Kidney (tissue), 14 donors: ENCODE data around the gene FHIP2A. TPM values are rescaled to one million over a fixed set of nuclear protein-coding genes. Genes with fewer than 3 reads are reported as not detected.
"Not testable (repeated sequence)": the region's sequence is repeated elsewhere in the genome, so short reads cannot be mapped to it uniquely, and the experiment has no call there.

Experiments used
- DNase-seq, 5 donors: peaks; one replicate each; pipeline ENCODE4 v3.0.0-alpha.2; 2013 to 2020
- FAIRE-seq: peaks from 2 replicates; lab custom pipeline; 2012; peaks lifted over from hg19 to GRCh38; lab: Jason Lieb, UNC
- H3K27ac ChIP-seq, 2 donors: one replicate each; pipeline ENCODE4 v1.7.0; 2013; ENCODE audit warnings: low read depth in 2 of 2, low read length in 2 of 2, inconsistent platforms in 1 of 2
- H3K27me3 ChIP-seq: one replicate; pipeline ENCODE4 v1.7.1; 2013; ENCODE audit warnings: low read length, inconsistent platforms; ENCODE audit not compliant: control insufficient read depth, insufficient read depth
- H3K36me3 ChIP-seq, 3 donors: one replicate each; pipeline versions ENCODE4 v1.7.0 to v1.7.1; 2013; ENCODE audit warnings: low read length in 3 of 3, control low read depth in 1 of 3, inconsistent platforms in 1 of 3; ENCODE audit not compliant: insufficient read depth in 3 of 3, control insufficient read depth in 2 of 3
- H3K4me1 ChIP-seq, 3 donors: one replicate each; pipeline versions ENCODE4 v1.7.0 to v1.7.1; 2013; ENCODE audit warnings: low read length in 3 of 3, inconsistent platforms in 1 of 3, low read depth in 1 of 3; ENCODE audit not compliant: control insufficient read depth in 2 of 3, insufficient read depth in 2 of 3
- H3K4me3 ChIP-seq, 3 donors: one replicate each; pipeline versions ENCODE4 v1.7.0 to v1.8.1; 2013; ENCODE audit warnings: low read length in 3 of 3, control low read depth in 1 of 3, inconsistent platforms in 1 of 3
- H3K9ac ChIP-seq, 3 donors: one replicate each; pipeline versions ENCODE4 v1.7.0 to v1.7.1; 2013; ENCODE audit warnings: low read length in 3 of 3, control low read depth in 1 of 3, inconsistent platforms in 1 of 3
- H3K9me3 ChIP-seq, 3 donors: one replicate each; pipeline versions ENCODE4 v1.7.0 to v1.7.1; 2013; ENCODE audit warnings: low read length in 3 of 3, control low read depth in 1 of 3, inconsistent platforms in 1 of 3; ENCODE audit not compliant: control insufficient read depth in 2 of 3, insufficient read depth in 1 of 3
- CTCF ChIP-seq: IDR thresholded peaks from 3 replicates; pipeline ENCODE4 v1.5.1; 2012; ENCODE audit warnings: mild to moderate bottlenecking, moderate library complexity, borderline replicate concordance; ENCODE audit not compliant: insufficient read depth; ENCODE audit errors: extremely low read depth
- intact Hi-C: fragments of 100-400 bp; cut with DNase I; formaldehyde crosslinking; loops from one replicate; pipeline ENCODE4 v1.11.1; 2022
- polyA plus RNA-seq: library from polyadenylated mRNA; stranded (reverse); fragments of 350-450 nt; fragmentation: Illumina TruSeq; extraction: RNeasy Lipid Tissue Mini Kit (QIAGEN cat#74804); gene quantifications from one replicate; pipeline ENCODE4 v1.2.3, GENCODE V29; 2014; ENCODE audit warnings: low read depth, low replicate concordance; ENCODE audit not compliant: insufficient read depth
- total RNA-seq: library from RNA; stranded (reverse); fragmentation: NEBNext Ultra II Directional; extraction: Animal tissue kit (Norgen Biotek cat#: 25700); gene quantifications from one replicate; pipeline ENCODE4 v1.2.1, GENCODE V29; 2021
- donor health status: control.
- donor health status: control.
- donor health status: control.
- donor health status: control.
- donor health status: control.
- donor health status: DM: yes; HTN: yes; CAD: no.
- donor health status: Normal renal cell carcinoma (clear cell type).

FHIP2A gene
- total and polyA plus RNA-seq, 2 donors from 2014 or later, result 5.2 to 26.2 TPM

- H3K27me3 ChIP-seq, result no peaks in the 10 kb centered on the region
- H3K9me3 ChIP-seq, result no peaks in the 10 kb centered on the region
- FAIRE-seq (no peak), DNase-seq (peak in 1 of 5 donors; percentile 46)
- no peak overlapping the region for H3K9ac ChIP-seq
- intact Hi-C loops, result no loop called here
- H3K27ac ChIP-seq, result no peak overlapping the region
- no peak overlapping the region for H3K4me3 ChIP-seq
- no peak for TF ChIP-seq CTCF
- no peaks in the 10 kb centered on the region for H3K4me1 ChIP-seq
- H3K36me3 ChIP-seq, result peaks cover 10 to 22% (median 19%) of the 10 kb centered on the region in 3 donors
These were observed 34.4 kb downstream of the FHIP2A start for GRCh38 chr10:114855776-114856543.

DNA sequence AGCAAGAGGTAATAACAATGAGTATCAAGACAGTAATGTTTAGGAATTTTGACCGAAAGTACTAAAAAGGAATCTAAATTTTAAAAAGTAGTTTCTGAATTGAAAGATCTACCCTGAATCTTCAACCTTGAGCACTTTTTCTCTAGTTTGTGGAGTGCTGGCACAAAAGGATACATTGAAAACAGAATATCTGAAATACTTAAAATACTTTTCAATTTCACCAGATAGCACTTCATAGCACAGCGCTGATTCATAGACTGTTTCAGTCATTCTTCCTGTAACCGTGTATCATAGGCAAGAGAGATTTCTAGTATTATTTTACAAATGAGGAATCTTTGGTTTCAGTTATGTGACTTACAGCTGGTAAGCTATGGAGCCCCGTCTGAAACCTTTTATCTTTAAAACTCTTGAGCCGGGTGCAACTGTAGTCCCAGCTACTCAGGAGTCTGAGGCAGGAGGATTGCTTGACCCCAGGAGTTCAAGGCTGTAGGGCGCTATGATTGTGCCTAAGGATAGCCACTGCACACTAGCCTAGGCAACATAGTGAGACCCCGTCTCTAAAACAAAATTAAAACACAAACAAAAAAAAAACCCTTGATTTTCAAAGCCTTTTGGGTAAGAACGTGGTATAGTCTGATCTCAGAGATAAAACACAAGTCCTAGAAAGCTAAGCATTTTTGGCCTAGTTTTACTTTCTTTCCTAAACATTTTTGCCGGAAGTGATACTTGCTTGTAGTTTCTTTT lies 35.1 kb downstream of the FHIP2A start:
- Histone ChIP-seq H3K27ac (no peak overlapping the region), H3K27me3 (no peaks in the 10 kb centered on the region), H3K36me3 (peaks cover 10 to 29% (median 17%) of the 10 kb centered on the region in 3 donors), H3K9ac (no peak overlapping the region), H3K4me3 (no peak overlapping the region), H3K4me1 (no peaks in the 10 kb centered on the region), H3K9me3 (no peaks in the 10 kb centered on the region)
- no peak for TF ChIP-seq CTCF
- FAIRE-seq, result no peak
- no peak for DNase-seq
- intact Hi-C loops, result no loop called here

DNA sequence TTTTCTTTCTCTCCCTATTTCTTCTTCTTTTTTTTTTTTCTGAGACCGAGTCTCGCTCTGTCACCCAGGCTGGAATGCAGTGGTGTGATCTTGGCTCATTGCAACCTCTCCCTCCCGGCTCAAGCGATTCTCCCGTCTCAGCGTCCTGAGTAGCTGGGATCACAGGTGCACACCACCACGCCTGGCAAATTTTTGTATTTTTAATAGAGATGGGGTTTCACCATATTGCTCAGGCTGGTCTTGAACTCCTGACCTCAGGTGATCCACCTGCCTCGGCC lies 35.6 kb downstream of the FHIP2A start:
- H3K27ac ChIP-seq, H3K4me3 ChIP-seq, H3K9ac ChIP-seq, intact Hi-C loops, H3K9me3 ChIP-seq, DNase-seq, H3K27me3 ChIP-seq, FAIRE-seq, H3K4me1 ChIP-seq: not testable (repeated sequence)
- peaks cover 10 to 27% (median 17%) of the 10 kb centered on the region in 3 donors for H3K36me3 ChIP-seq

GRCh38 chr10:114857922-114858629 lies 36.5 kb downstream of the FHIP2A start:
- Histone ChIP-seq H3K9ac (no peak overlapping the region), H3K27ac (no peak overlapping the region), H3K27me3 (no peaks in the 10 kb centered on the region), H3K9me3 (no peaks in the 10 kb centered on the region), H3K36me3 (peaks cover 10 to 21% (median 17%) of the 10 kb centered on the region in 3 donors), H3K4me3 (no peak overlapping the region), H3K4me1 (no peaks in the 10 kb centered on the region)
- TF ChIP-seq CTCF, result no peak
- FAIRE-seq (peak; percentile 30), DNase-seq (no peak)
- intact Hi-C loops, result no loop called here
